GM19397 (cell line): ENCODE data around the gene CCDC122.
"Not testable (repeated sequence)": the region's sequence is repeated elsewhere in the genome, so short reads cannot be mapped to it uniquely, and the experiment has no call there.

ENCODE experiments used
- ATAC-seq: cut with Tn5 transposase; IDR thresholded peaks from one replicate; pipeline ENCODE4 v1.9.1; 2021; ENCODE audit warnings: mild to moderate bottlenecking, moderate library complexity; ENCODE audit not compliant: unreplicated experiment

Gene CCDC122

DNA sequence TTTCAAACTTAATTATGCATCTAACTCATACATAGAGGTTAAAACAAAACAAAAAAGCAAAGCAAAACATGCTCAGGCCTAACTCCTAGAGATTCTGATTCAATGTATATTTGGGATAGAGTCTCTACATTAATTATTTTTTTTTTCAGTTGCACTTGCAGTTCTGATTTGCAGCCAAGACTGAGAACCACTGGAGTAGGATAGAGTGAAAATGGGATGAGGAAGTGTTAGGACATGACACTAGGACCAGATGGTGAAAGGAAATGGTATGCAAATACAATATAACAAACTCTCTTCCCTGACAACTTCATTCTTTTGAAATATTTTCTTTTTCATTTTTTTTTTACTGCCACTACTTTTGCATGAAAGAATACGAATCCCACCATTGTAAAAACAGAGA is 1.8 kb downstream of the CCDC122 start:
- ATAC-seq, result no peak

DNA sequence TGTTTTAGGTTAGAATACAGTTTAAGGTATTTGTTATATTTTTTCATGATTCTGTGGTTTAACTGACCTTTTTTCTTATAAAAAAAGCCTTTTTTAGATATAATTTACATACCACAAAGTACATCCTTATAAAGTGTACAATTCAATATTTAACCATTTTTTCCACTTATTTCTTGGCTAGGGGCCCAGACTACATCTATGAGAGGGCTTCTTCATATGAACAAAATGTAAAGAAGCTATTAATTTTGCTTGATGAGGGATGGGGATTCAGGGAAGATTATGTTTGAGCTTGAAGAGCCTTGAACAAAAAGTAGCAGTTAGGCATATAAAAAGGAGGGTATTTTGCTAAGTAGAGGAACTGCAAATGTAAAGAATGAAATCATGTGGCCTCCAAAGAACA is 2.2 kb downstream of the CCDC122 start:
- ATAC-seq, result no peak

DNA sequence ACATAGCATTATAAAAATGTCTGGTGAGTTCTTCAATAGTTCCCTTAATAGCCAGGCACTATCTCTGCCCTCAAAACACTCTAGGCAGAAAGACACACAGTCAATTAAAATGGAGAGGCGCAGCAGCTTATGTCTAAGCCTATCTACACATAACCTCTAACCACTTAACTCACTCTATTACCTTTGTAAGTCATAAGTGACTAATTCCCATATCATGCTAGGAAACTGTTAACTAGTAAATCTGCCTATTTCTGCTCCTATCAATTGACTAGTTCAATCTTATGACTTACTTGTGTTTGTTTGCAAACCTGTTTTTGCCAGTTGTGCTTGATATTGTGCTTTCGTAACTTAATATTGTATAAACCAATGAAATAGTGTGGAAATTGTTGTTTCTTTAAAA is 3.2 kb downstream of the CCDC122 start:
- no peak for ATAC-seq

DNA sequence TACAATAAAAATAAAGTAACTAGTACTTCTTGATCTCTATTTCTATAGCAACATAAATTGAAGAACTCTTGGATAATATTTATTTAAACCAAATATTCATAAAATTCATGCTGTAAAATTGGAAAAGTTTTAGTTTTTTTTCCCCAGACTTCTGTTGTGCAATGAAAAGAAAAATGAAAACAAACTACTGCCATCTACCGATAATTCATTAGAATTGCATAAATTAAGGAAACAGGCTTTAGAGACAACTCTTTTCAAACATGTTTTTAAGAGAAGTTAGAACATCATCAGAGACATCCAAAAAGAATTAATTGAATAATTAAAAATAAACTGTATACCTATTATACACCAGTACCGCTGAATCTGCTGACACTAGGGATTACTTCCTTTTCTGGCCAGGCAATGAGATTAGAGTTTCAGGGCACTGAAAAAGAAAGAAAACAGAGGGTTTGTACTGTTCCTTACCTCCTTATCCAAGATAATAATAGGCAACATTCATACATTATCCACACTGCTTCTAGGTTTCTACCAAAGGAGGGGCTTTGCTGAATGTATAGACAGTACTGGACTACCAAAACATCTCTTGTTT is 4.9 kb downstream of the CCDC122 start:
- no peak for ATAC-seq

DNA sequence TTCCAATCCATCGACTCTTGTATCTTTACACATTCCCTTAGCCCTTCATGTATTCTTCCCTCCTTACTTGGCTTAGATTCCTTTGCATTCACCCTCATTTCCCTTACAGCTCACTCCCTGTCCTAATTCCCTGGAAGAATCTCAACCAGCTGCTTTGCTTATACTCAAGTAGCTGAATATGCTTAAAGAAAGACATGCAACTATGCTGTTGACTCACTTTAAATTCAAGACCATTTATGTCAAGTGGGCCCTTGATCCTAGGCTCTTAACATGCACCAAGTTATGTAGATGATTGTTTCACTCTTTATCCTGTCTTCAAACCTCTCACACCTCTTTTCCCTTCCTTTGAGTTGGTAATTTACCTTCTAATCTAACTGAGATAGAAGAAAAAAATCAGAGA is 7.4 kb downstream of the CCDC122 start:
- ATAC-seq, result no peak

DNA sequence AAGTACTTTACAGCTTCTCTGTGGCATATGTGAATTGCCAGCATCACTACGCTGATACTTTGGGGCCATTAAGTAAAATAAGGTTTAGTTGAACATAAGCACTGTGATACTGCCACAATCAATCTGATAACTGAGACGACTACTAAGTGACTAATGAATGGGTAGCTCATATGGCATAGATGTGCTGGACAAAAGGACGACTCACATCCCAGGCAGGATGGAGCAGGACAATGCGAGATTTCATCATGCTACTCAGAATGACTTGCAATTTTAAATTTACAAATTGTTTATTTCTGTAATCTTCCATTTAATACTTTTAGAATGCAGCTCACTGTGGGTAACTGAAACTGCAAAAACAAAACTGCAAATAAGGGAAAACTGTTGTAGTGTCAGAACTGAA is 13.6 kb downstream of the CCDC122 start:
- no peak for ATAC-seq

DNA sequence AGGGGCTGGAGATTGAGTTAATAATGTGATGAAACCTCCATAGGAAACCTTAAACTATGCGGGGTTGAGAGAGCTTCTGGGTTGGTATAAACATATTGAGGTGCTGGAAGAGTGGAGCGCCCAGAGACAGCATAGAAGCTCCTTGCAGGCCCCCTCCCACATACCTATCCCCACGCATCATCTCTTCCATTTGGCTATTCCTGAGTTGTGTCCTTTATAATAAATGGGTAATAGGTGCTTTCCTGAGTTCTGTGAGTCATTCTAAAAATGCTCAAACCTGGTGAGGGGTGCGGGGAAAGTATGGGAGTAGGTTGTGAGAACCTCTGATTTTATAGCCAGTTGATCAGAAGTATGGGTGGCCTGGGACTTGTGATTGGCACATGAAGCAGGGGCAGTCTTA is 14.6 kb downstream of the CCDC122 start:
- no peak for ATAC-seq

DNA sequence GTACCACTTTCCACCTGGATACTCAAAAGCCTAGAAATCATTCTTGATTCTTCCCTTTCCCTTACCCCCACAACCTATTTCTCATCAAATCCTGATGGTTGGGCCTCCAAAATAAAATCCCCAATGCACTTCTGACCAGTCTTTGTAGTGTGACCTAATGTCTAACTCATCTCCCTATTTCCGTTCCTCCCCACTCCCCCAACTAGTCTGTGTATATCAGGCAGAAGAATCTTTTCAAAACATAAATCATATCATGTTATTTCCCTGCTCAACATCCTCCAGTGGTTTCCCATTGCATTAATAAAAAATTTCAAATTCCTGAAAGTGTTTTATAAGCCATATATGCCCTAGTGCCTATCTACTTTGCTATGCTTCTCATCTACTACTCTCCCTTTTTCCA is 17.7 kb downstream of the CCDC122 start:
- ATAC-seq, result no peak

DNA sequence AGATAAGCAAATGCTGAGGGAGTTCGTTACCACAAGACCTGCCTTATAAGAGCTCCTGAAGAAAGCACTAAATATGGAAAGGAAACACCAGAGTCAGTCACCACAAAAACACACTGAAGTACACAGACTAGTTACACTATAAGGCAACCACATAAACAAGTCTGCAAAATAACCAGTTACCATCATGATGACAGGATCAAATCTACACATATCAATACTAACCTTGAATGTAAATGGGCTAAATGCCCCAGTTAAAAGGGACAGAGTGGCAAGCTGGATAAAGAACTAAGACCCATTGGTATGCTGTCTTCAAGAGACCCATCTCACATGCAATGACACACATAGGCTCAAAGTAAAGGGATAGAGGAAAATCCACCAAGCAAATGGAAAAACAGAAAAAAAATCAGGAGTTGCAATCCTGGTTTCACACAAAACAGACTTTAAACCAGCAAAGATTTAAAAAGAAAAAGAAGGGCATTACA is 26.6 kb downstream of the CCDC122 start:
- no peak for ATAC-seq

DNA sequence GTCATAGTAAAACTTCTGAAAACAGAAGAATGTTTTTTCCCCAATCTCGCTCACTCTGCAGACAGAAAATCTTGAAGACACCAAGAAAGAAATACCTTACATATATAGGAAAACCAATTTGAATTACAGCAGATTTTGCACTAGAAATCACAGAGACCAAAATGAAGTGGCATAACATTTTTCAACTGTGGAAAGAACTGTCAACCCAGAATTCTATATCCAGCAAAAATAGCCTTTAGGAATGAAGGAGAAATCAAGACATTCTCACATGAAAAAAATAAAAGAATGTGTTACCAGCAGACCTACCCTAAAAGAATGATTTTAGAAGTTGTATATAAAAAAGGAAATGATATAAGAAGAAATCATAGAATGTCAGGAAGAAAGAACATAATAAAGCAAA is 28.7 kb downstream of the CCDC122 start:
- no peak for ATAC-seq

DNA sequence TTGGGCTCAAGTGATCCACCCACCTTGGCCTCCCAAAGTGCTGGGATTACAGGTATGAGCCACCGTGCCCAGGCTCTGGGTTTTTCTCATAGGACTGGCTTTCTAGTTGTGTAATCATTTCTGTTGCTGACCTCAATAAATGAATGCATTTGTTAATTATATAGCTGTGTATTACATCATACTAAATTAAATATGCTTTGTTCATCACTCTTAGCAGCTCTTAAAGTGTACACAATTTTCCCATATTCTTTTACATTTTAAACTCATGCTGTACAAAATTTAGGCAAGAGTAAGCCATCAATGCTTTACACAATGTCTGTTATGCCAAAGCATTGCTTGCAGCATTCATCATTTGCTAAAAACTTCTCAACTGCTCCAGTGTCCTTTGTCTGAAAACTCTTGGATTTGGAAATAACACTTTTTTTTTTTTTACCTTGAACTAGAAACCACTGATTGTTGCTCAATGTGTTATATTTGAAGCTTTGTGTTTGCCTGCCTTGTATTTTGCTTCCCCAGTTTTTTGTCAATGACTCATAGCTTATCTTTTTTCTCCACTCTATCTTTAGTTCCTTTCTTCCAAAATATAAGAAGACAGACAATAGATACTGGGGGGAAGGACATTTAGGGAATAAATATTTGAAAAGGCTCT is 31.4 kb downstream of the CCDC122 start:
- no peak for ATAC-seq

DNA sequence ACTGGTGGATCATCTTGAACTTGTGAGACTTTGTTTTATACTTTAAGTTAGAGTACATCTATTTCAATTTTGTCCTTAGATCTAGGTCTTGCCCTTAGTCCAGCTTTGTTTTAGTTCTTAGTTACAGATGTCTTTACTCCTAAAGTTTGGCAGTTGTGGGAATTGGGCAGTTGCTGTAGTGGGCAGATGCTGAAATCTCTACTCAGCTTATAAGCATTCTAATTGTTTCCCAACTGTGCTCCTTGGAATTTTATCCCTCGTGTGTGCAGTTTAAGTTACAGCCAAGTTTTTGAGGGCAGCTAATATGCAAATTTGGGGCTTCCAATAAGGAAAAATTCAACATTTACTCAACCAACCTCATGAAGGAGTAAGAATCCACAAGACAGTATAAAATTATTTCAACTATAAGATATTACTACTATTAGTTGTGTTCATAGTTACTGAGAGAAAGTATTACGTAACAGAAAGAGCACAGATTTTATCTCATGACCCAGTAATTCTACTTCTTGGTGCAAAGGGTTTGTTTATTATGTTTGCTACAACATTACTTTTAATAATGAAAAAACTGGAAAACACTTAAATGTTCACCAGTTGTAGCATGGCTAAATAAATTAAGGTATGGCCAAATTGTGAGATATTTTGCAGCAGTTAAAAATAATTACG is 32.9 kb downstream of the CCDC122 start:
- no peak for ATAC-seq

DNA sequence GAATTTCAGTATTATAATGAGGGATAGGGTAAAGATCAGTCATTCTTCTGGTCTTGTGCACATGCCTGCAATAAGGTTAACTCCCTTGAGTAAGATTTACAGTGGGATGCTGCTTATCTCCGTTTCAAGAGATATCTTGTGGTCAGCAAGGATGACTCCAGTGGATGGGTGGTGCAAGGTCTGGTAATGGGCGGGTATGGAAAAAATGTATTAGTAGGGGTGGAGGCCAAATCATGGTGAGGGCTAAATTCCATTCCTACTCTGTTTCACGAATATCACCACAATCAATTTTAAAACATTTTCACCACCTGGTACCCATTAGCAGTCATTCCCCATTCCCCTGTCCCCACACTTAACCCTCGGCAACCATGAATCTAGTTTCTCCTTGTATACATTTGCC is 40.6 kb downstream of the CCDC122 start:
- no peak for ATAC-seq

DNA sequence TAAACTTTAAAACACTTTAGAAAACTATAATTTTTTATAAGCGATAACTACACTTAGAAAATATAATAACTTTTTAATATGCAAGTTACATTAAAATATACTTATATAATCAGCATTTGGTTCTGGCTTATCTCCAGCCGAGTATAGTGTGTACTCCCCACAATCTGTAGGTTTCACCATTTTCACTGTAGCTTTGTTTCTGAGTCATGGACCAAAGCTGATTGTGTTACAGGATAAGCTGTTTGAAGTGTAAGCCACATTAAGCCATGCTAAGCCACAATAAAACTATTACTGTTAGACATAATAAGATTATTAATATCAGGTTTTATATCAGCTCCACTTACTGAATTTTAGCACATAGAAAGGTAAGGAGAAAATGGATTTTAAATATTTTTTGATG is 43.8 kb downstream of the CCDC122 start:
- no peak for ATAC-seq

DNA sequence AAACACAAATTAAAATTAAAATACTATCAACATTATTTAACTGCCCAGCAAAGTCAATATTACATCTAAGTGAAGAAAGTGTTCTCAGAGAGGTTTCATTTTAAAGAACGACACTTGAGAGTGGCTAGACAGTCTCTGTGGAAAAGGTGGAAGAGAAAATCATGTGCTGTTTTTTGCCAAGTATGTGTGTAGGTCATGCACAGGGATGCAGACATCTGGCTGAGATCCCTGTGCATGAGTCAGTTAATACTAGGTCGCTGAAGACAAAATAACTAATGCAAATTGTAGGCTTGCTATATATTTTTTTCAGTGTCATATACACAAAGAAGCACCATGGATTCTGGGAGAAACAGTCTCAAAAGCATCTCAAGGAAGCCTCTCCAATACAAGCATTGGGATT is 48.5 kb downstream of the CCDC122 start:
- ATAC-seq, result no peak

DNA sequence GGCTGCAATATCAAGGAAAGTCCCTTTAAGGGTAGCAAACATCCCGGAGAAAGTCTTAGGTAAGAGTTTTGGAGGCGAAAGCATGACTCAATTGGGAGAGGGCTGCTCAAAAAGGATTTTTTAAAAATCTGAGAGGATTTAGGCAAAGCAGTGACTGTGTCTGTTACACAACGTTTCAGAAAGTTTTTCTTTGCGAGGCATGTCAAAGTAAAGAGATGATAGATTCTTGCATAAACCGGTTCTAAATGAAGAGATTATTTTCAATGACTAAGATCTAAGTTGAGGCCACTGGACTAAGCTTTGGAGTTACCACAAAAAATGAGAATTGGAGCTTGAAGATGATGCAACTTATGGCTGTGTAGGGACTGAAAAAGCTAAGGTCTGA is 49.1 kb downstream of the CCDC122 start:
- no peak for ATAC-seq

DNA sequence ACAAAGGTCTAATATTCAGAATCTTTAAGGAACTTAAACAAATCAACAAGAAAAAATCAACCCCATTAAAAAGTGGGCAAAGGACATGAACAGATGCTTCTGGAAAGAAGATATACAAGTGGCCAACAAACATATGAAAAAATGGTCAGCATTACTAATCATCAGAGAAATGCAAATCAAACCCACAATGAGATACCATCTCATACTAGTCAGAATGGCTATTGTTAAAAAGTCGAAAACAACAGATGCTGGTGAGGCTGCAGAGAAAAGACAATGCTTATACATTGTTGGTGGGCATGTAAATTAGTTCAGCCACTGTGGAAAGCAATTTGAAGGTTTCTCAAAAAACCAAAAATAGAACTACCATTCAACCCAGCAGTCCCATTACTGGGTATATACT is 54.9 kb downstream of the CCDC122 start:
- ATAC-seq, result not testable (repeated sequence)

DNA sequence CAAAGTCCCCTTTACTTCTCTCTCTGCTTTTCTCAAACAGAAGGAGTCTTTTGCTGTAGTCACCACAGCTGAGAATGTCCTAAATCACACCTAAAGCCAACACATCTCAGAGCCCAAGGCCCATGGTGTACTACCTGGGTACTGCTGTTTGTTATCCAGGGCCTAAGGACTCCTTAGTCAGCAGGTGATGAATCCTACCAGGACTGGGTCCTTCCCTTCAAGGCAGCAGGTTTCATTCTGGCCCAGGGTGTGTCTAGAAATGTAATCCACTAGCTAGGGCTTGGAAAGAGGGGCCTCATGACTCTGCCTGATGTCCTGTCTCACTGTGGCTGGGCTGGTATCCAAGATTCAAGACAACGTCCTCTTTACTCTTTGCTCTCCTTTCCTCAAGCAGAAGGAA is 56.6 kb downstream of the CCDC122 start:
- no peak for ATAC-seq

DNA sequence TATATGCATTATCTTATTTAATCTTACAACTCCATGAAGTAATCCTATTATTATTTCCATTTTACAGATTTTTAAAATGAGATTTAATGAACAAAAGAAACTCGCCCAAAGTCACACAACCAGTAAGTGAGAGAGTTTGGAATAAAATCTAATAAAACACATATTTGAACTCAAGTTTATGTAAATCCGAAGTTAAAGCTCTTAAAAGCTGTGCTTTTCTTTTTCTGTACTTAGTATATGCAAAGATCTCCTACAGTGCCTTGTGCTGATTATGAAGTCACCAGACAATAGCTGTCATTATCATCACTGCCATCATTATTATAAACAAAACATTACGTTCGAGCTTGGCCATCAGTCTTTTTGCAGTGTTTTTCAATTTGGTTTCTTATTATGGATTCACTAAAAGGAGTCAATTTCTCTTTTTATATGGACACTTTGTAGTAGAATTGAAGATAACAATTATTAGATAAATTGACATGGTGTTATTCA is 63.1 kb downstream of the CCDC122 start:
- no peak for ATAC-seq

DNA sequence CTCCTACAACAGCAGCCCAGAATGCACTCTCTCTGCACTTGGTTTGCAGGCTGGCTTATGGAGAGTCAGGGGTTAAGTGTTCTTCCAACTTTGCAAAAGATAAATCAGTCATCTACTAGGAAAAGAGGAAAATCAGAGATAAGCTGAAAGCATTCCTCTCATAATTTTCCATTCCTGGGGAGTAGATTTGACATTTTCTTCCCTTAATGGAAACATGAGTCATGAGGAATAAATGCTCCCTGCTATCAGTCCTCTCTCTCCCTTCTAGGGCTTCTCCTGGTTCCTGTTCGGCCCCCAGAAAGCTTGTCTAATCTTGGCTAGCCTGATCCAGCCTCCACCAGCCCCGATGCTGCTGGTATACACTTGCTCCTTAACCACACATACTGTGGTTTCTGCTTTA is 64.3 kb downstream of the CCDC122 start:
- ATAC-seq, result no peak

DNA sequence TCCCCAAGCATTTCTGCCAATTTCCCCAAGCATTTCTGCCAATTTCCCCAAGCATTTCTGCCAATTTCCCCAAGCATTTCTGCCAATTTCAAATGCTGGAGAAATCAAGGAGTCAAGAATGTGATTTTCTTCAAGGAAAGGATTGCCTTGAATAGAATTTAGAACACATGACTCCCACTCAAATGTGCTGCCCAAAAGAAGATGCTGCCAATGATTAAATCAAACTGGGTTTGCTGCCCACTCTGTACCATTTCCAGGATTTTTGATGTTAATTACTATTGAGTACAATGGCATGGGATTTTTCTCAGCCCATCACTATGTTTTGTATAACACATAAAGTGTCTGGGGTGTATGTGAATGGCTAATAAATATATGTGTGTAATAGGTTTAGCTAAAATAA is 70.9 kb downstream of the CCDC122 start:
- ATAC-seq, result no peak

DNA sequence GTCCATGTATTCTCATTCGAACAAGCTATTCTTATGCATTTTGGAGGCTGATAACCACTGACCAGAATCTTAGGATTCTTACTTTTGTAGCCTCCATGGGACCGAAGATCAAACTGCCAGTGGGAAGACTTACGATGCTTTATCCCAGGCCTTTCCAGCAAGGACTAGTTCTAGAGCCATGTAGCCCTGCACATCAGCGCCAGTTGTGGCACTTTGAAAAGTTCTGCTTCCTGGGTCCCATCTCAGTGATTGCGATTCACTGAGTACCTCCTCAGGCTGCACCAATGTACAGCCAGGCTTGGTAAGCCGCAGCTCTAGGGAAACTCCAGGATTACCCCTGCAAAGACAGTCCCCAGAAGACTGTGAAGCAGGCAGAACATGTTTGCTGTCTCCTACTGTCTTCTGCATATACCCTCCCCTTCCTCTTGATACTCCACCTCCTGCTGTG is 73.8 kb downstream of the CCDC122 start:
- ATAC-seq, result no peak
